Measurements from ENCODE around the gene XCR1.

Gene XCR1, protein sequence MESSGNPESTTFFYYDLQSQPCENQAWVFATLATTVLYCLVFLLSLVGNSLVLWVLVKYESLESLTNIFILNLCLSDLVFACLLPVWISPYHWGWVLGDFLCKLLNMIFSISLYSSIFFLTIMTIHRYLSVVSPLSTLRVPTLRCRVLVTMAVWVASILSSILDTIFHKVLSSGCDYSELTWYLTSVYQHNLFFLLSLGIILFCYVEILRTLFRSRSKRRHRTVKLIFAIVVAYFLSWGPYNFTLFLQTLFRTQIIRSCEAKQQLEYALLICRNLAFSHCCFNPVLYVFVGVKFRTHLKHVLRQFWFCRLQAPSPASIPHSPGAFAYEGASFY

DNA sequence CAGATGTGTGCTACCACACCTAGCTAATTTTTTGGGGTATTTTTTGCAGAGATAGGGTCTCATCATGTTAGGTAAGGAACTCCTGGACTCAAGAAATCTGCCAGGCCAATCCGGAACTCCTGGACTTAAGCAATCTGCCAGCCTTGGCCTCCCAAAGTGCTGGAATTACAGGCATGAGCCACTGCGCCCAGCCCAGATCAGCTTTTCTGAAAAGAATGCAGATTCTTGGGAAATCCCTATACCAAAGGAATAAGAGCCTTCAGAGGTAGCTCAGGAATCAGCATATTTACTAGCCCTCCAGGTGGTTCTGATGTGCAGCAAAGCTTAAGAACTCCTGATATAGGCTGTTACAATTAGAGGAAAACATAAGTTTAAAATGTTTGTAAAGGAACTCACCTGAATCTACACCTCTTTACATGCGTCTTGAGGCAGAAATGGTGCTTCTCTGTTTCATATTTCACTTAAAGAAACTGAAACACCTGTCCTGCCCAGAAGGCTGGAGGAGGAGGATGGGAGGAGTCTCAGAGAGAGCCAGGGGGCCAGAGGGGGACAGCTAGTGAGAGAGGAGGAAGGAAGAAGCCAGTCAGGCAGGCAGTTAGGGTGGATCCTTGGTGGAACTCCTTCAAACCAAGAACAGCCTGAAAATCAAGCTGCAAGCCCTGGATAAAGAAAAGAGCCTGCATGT is at the start of gene XCR1:
Gene XCR1, minus strand, starts transcription at position 463 of the 685 bp plus-strand sequence. CDS start 5,536 bp downstream, outside the sequence.
- TF ChIP-seq CTCF (IDR thresholded peaks at IDR 0.05): no peak
- no peak within 1 kb of the TSS for H3K27ac Mint-ChIP-seq

DNA sequence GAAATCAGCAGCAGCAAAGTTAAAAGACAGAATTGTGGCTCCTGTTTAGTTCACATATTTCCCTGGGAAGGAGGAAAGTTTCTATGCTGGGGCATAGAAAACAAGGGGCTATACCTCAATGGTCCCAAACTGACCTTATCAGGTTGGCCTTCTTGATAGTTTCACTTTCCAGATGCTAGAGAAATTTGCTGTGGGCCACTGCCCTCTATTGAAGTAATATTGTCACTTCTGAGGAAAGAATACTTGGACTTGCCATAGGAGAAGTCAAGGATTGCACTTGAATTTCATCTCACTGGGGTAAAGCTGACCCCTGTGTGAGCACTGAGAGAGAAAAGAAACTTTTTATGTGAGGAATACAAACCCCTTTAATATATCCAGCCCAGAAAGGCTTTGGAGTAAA is 49.3 kb upstream of the XCR1 start:
- Mint-ChIP-seq H3K4me3 (no peak overlapping the region), H3K36me3 (ENCODE audit: low read depth) (no peaks in the 10 kb centered on the region), H3K9me3 (peaks cover 24% of the 10 kb centered on the region), H3K27me3 (ENCODE audit: low read depth, poor library complexity) (no peaks in the 10 kb centered on the region), H3K4me1 (no peaks in the 10 kb centered on the region), H3K27ac (no peak overlapping the region)
- no peak for TF ChIP-seq CTCF (IDR thresholded peaks at IDR 0.05)
- DNase-seq: no peak

More for the DNA sequence above, at the start of gene XCR1:
- no peaks in the 10 kb centered on the region for H3K36me3 Mint-ChIP-seq (ENCODE audit: low read depth)
- H3K27me3 Mint-ChIP-seq (ENCODE audit: low read depth, poor library complexity): peaks cover 19% of the 10 kb centered on the region
- H3K4me1 Mint-ChIP-seq: no peaks in the 10 kb centered on the region
- DNase-seq: no peak
- H3K9me3 Mint-ChIP-seq: peaks cover 26% of the 10 kb centered on the region
- H3K4me3 Mint-ChIP-seq: no peak within 1 kb of the TSS

GRCh38 chr3:46075816-46076215 is 48.5 kb upstream of the XCR1 start:
- no peak for TF ChIP-seq CTCF (IDR thresholded peaks at IDR 0.05)
- H3K4me1 Mint-ChIP-seq: no peaks in the 10 kb centered on the region
- no peak overlapping the region for H3K27ac Mint-ChIP-seq
- peaks cover 1% of the 10 kb centered on the region for H3K27me3 Mint-ChIP-seq (ENCODE audit: low read depth, poor library complexity)
- peaks cover 24% of the 10 kb centered on the region for H3K9me3 Mint-ChIP-seq
- DNase-seq: no peak
- no peaks in the 10 kb centered on the region for H3K36me3 Mint-ChIP-seq (ENCODE audit: low read depth)
- H3K4me3 Mint-ChIP-seq: no peak overlapping the region

- DNase-seq: no peak
- H3K4me3 Mint-ChIP-seq: no peak overlapping the region
- peaks cover 16% of the 10 kb centered on the region for H3K9me3 Mint-ChIP-seq
- H3K27ac Mint-ChIP-seq: no peak overlapping the region
- H3K4me1 Mint-ChIP-seq: peaks cover 4% of the 10 kb centered on the region
- H3K36me3 Mint-ChIP-seq (ENCODE audit: low read depth): no peaks in the 10 kb centered on the region
- H3K27me3 Mint-ChIP-seq (ENCODE audit: low read depth, poor library complexity): peaks cover 4% of the 10 kb centered on the region
- no peak for TF ChIP-seq CTCF (IDR thresholded peaks at IDR 0.05)
Observed at GRCh38 chr3:46071222-46071858, 44.1 kb upstream of the XCR1 start.

GRCh38 chr3:46070595-46071093 is 43.4 kb upstream of the XCR1 start:
- DNase-seq: no peak
- no peaks in the 10 kb centered on the region for H3K36me3 Mint-ChIP-seq (ENCODE audit: low read depth)
- peaks cover 6% of the 10 kb centered on the region for H3K4me1 Mint-ChIP-seq
- H3K27me3 Mint-ChIP-seq (ENCODE audit: low read depth, poor library complexity): peaks cover 4% of the 10 kb centered on the region
- no peak overlapping the region for H3K27ac Mint-ChIP-seq
- H3K4me3 Mint-ChIP-seq: no peak overlapping the region
- no peak for TF ChIP-seq CTCF (IDR thresholded peaks at IDR 0.05)
- H3K9me3 Mint-ChIP-seq: peaks cover 16% of the 10 kb centered on the region
